Liver (tissue), 9 donors: ENCODE measurements around the gene MAPK9. TPM values are rescaled to one million over a fixed set of nuclear protein-coding genes. Genes with fewer than 3 reads are reported as not detected.

Experiments used
- DNase-seq: peaks from one replicate; pipeline ENCODE4 v3.0.0-alpha.2; 2017; ENCODE audit warnings: low spot score
- H3K27ac ChIP-seq, 2 donors: one replicate each; pipeline ENCODE4 v1.7.0; 2013; ENCODE audit warnings: inconsistent platforms in 2 of 2, low read length in 2 of 2, control low read depth in 1 of 2, low read depth in 1 of 2, mild to moderate bottlenecking in 1 of 2
- H3K27me3 ChIP-seq, 4 donors: one replicate each; pipeline versions ENCODE4 v1.6.1 to v1.7.0; 2013; ENCODE audit warnings: low read length in 3 of 4, inconsistent platforms in 1 of 4, mild to moderate bottlenecking in 1 of 4, moderate library complexity in 1 of 4; ENCODE audit not compliant: control insufficient read depth in 4 of 4, insufficient read depth in 4 of 4
- H3K36me3 ChIP-seq, 4 donors: one replicate each; pipeline versions ENCODE4 v1.6.1 to v1.7.0; 2013; ENCODE audit warnings: low read length in 3 of 4, mild to moderate bottlenecking in 3 of 4, low read depth in 1 of 4, moderate library complexity in 1 of 4; ENCODE audit not compliant: control insufficient read depth in 4 of 4, insufficient read depth in 3 of 4
- H3K4me1 ChIP-seq, 4 donors: one replicate each; pipeline versions ENCODE4 v1.6.1 to v1.7.0; 2013; ENCODE audit warnings: low read length in 3 of 4, mild to moderate bottlenecking in 3 of 4, moderate library complexity in 1 of 4; ENCODE audit not compliant: control insufficient read depth in 4 of 4, insufficient read depth in 4 of 4
- H3K4me3 ChIP-seq, 3 donors: one replicate each; pipeline versions ENCODE4 v1.6.1 to v1.7.0; 2013; ENCODE audit warnings: low read length in 3 of 3, control low read depth in 1 of 3, low read depth in 1 of 3, mild to moderate bottlenecking in 1 of 3
- H3K9ac ChIP-seq, 2 donors: one replicate each; pipeline ENCODE4 v1.7.0; 2013; ENCODE audit warnings: low read length in 2 of 2, mild to moderate bottlenecking in 2 of 2, moderate library complexity in 2 of 2, control low read depth in 1 of 2, low read depth in 1 of 2
- H3K9me3 ChIP-seq, 4 donors: one replicate each; pipeline versions ENCODE4 v1.6.1 to v1.7.0; 2013; ENCODE audit warnings: low read length in 3 of 4; ENCODE audit not compliant: control insufficient read depth in 4 of 4
- ATF3 ChIP-seq: IDR thresholded peaks from 2 replicates; pipeline ENCODE4 v1.6.1; 2016; ENCODE audit warnings: antibody characterized with exemption
- CTCF ChIP-seq: fragments of 150-350 bp; IDR thresholded peaks from 2 replicates; pipeline ENCODE4 v1.5.1; 2017; ENCODE audit warnings: improper control_type of control experiment, low read depth, low read length; ENCODE audit not compliant: missing input control
- EGR1 ChIP-seq, 2 donors: IDR thresholded peaks; 2 replicates each; pipeline ENCODE4 v1.6.1; 2016 to 2018; ENCODE audit warnings: antibody characterized with exemption in 2 of 2, low read depth in 2 of 2
- FOXA1 ChIP-seq: IDR thresholded peaks from 2 replicates; pipeline ENCODE4 v1.6.1; 2016; ENCODE audit warnings: antibody characterized with exemption
- FOXA2 ChIP-seq: IDR thresholded peaks from 2 replicates; pipeline ENCODE4 v1.6.1; 2016; ENCODE audit warnings: antibody characterized with exemption
- GABPA ChIP-seq, 2 donors: IDR thresholded peaks in 1 of 2; conservative IDR thresholded peaks in 1 of 2; 2 replicates each; pipeline ENCODE4 v1.6.1; 2016; ENCODE audit warnings: antibody characterized with exemption in 2 of 2, mild to moderate bottlenecking in 1 of 2, moderate library complexity in 1 of 2
- HNF4A ChIP-seq, 2 donors: conservative IDR thresholded peaks; 2 replicates each; pipeline ENCODE4 v1.6.1; 2016; ENCODE audit warnings: antibody characterized with exemption in 2 of 2, mild to moderate bottlenecking in 2 of 2
- HNF4G ChIP-seq: IDR thresholded peaks from 2 replicates; pipeline ENCODE4 v1.6.1; 2016; ENCODE audit warnings: antibody characterized with exemption
- JUND ChIP-seq, 2 donors: IDR thresholded peaks; 2 replicates each; pipeline ENCODE4 v1.6.1; 2016; ENCODE audit warnings: antibody characterized with exemption in 2 of 2
- MAX ChIP-seq: IDR thresholded peaks from 2 replicates; pipeline ENCODE4 v1.6.1; 2016; ENCODE audit warnings: antibody characterized with exemption
- NR2F2 ChIP-seq: IDR thresholded peaks from 2 replicates; pipeline ENCODE4 v1.6.1; 2016; ENCODE audit warnings: antibody characterized with exemption
- RAD21 ChIP-seq, 2 donors: IDR thresholded peaks; 2 replicates each; pipeline ENCODE4 v1.6.1; 2016; ENCODE audit warnings: antibody characterized with exemption in 2 of 2, mild to moderate bottlenecking in 2 of 2
- RXRA ChIP-seq, 2 donors: IDR thresholded peaks; 2 replicates each; pipeline ENCODE4 v1.6.1; 2017 to 2018; ENCODE audit warnings: antibody characterized with exemption in 2 of 2, mild to moderate bottlenecking in 1 of 2
- SP1 ChIP-seq: IDR thresholded peaks from 2 replicates; pipeline ENCODE4 v1.6.1; 2018; ENCODE audit warnings: antibody characterized with exemption, mild to moderate bottlenecking
- TAF1 ChIP-seq: conservative IDR thresholded peaks from 2 replicates; pipeline ENCODE4 v1.6.1; 2016; ENCODE audit warnings: antibody characterized with exemption, mild to moderate bottlenecking
- YY1 ChIP-seq: IDR thresholded peaks from 2 replicates; pipeline ENCODE4 v1.6.1; 2016; ENCODE audit warnings: antibody characterized with exemption, mild to moderate bottlenecking
- ZBTB33 ChIP-seq: IDR thresholded peaks from 2 replicates; pipeline ENCODE4 v1.6.1; 2016; ENCODE audit warnings: antibody characterized with exemption
- WGBS: extraction: QIAGEN DNeasy Blood & Tissue Kit; methylation state at CpG from one replicate; pipeline ENCODE4 v1.1.7; 2013; 5-methylcytosine and 5-hydroxymethylcytosine counted together
- polyA plus RNA-seq, 2 donors: library from polyadenylated mRNA; stranded (reverse) in 1 of 2; unstranded in 1 of 2; fragments of 200-250 nt in 1 of 2; fragments of >200 nt in 1 of 2; fragmentation: Nextera tagmentation in 1 of 2; extraction: Ambion mirVana in 1 of 2; gene quantifications; one replicate each; pipeline versions ENCODE4 v1.2.1 to v1.2.3, GENCODE V29; 2013 to 2015
- total RNA-seq, 2 donors: library from RNA; depleted of rRNA; stranded (reverse); fragments of >200 nt; gene quantifications; one replicate each; pipeline ENCODE4 v1.2.3, GENCODE V29; 2014
- donor health status: healthy.
- donor health status: healthy.
- donor health status: healthy.
- donor health status: healthy.
- donor health status: healthy.

MAPK9 gene
- total and polyA plus RNA-seq, 4 donors = 3.8 to 22.7 (median 12.8) TPM

GRCh38 chr5:180274695-180275094, 17.2 kb downstream of the MAPK9 start:
- Histone ChIP-seq H3K9me3 (peaks cover 29 to 70% (median 40%) of the 10 kb centered on the region in 4 donors), H3K4me3 (peak overlapping the region in 2 of 3 donors; percentile 12 to 52), H3K4me1 (no peaks in the 10 kb centered on the region), H3K27me3 (no peaks in the 10 kb centered on the region), H3K9ac (no peak overlapping the region), H3K27ac (no peak overlapping the region), H3K36me3 (peaks cover 7 to 60% (median 46%) of the 10 kb centered on the region in 4 donors)
- DNase-seq = no peak
- no peak for TF ChIP-seq JUND (IDR thresholded peaks at IDR 0.05)
- no peak for TF ChIP-seq CTCF
- no peak for TF ChIP-seq TAF1
- no peak for TF ChIP-seq HNF4A (conservative IDR thresholded peaks at IDR 0.05)
- no peak for TF ChIP-seq ATF3
- no peak for TF ChIP-seq EGR1 (IDR thresholded peaks at IDR 0.05; ENCODE audit: low read depth in 2 of 2)
- no peak for TF ChIP-seq FOXA2
- no peak for TF ChIP-seq GABPA (IDR thresholded peaks at IDR 0.05 in 1 of 2, conservative IDR thresholded peaks at IDR 0.05 in 1 of 2)
- no peak for TF ChIP-seq ZBTB33
- TF ChIP-seq YY1 = no peak
- no peak for TF ChIP-seq RAD21 (IDR thresholded peaks at IDR 0.05)
- no peak for TF ChIP-seq NR2F2
- TF ChIP-seq SP1 = no peak
- TF ChIP-seq RXRA (IDR thresholded peaks at IDR 0.05) = no peak
- no peak for TF ChIP-seq FOXA1
- no peak for TF ChIP-seq HNF4G
- WGBS = 100% methylated on average over 1 of the region's 1 CpG

- Histone ChIP-seq H3K9ac (no peak overlapping the region), H3K4me1 (no peaks in the 10 kb centered on the region), H3K4me3 (peak overlapping the region in 1 of 3 donors; percentile 30), H3K27ac (no peak overlapping the region), H3K36me3 (peaks cover 7 to 58% (median 44%) of the 10 kb centered on the region in 4 donors), H3K27me3 (no peaks in the 10 kb centered on the region), H3K9me3 (peaks cover 34 to 66% (median 48%) of the 10 kb centered on the region in 4 donors)
- no peak for TF ChIP-seq JUND (IDR thresholded peaks at IDR 0.05)
- TF ChIP-seq HNF4G = no peak
- no peak for TF ChIP-seq SP1
- no peak for TF ChIP-seq NR2F2
- no peak for TF ChIP-seq FOXA1
- TF ChIP-seq EGR1 (IDR thresholded peaks at IDR 0.05; ENCODE audit: low read depth in 2 of 2) = no peak
- no peak for TF ChIP-seq CTCF
- TF ChIP-seq MAX = no peak
- TF ChIP-seq RXRA (IDR thresholded peaks at IDR 0.05) = no peak
- TF ChIP-seq FOXA2 = no peak
- no peak for TF ChIP-seq TAF1
- TF ChIP-seq GABPA (IDR thresholded peaks at IDR 0.05 in 1 of 2, conservative IDR thresholded peaks at IDR 0.05 in 1 of 2) = no peak
- no peak for TF ChIP-seq ATF3
- TF ChIP-seq HNF4A (conservative IDR thresholded peaks at IDR 0.05) = no peak
- no peak for TF ChIP-seq RAD21 (IDR thresholded peaks at IDR 0.05)
- TF ChIP-seq YY1 = no peak
- DNase-seq = no peak
- WGBS = 84% methylated on average over 7 of the region's 7 CpGs
Measured at GRCh38 chr5:180271221-180271620, 20.7 kb downstream of the MAPK9 start.
